HG03342 (cell line): Measurements from ENCODE around the gene HPCAL1.

Experiments used
- ATAC-seq: cut with Tn5 transposase; IDR thresholded peaks from one replicate; pipeline ENCODE4 v1.9.1; 2021; ENCODE audit warnings: mild to moderate bottlenecking, moderate library complexity; ENCODE audit not compliant: unreplicated experiment

The HPCAL1 gene

GRCh38 chr2:10402653-10403215 lies 100.0 kb downstream of the HPCAL1 start:
- no peak for ATAC-seq

GRCh38 chr2:10404324-10405143 lies 101.8 kb downstream of the HPCAL1 start:
- ATAC-seq: no peak

- no peak for ATAC-seq
Observed at GRCh38 chr2:10405448-10405847, 102.7 kb downstream of the HPCAL1 start.

- no peak for ATAC-seq
Observed at GRCh38 chr2:10406016-10406415, 103.3 kb downstream of the HPCAL1 start.

GRCh38 chr2:10406491-10407188 lies 103.9 kb downstream of the HPCAL1 start:
- ATAC-seq: no peak

- no peak for ATAC-seq
Observed at GRCh38 chr2:10407432-10407831, 104.7 kb downstream of the HPCAL1 start.

- peak; percentile 45 for ATAC-seq
Observed at GRCh38 chr2:10407841-10408648, 105.3 kb downstream of the HPCAL1 start.

- peak; percentile 52 for ATAC-seq
Observed at GRCh38 chr2:10408649-10409579, 106.2 kb downstream of the HPCAL1 start.

GRCh38 chr2:10410001-10410822 lies 107.5 kb downstream of the HPCAL1 start:
- peak; percentile 61 for ATAC-seq

GRCh38 chr2:10410823-10411437 lies 108.2 kb downstream of the HPCAL1 start:
- no peak for ATAC-seq

- no peak for ATAC-seq
Observed at GRCh38 chr2:10411557-10411956, 108.9 kb downstream of the HPCAL1 start.

GRCh38 chr2:10412380-10412779 lies 109.7 kb downstream of the HPCAL1 start:
- ATAC-seq: peak; percentile 27

GRCh38 chr2:10413503-10413902 lies 110.8 kb downstream of the HPCAL1 start:
- no peak for ATAC-seq

- ATAC-seq: no peak
Observed at GRCh38 chr2:10413991-10414451, 111.3 kb downstream of the HPCAL1 start.

- no peak for ATAC-seq
Observed at GRCh38 chr2:10414591-10414990, 111.9 kb downstream of the HPCAL1 start.

- no peak for ATAC-seq
Observed at GRCh38 chr2:10415048-10415447, 112.3 kb downstream of the HPCAL1 start.

GRCh38 chr2:10415640-10416039 lies 112.9 kb downstream of the HPCAL1 start:
- ATAC-seq: no peak

- no peak for ATAC-seq
Observed at GRCh38 chr2:10417551-10418335, 115.0 kb downstream of the HPCAL1 start.
